GM13977 (cell line): ENCODE measurements around the gene PLEKHA1.

Experiments
- DNase-seq: peaks from one replicate; pipeline ENCODE4 v3.0.0; 2012; ENCODE audit warnings: low spot score
- CTCF ChIP-seq: IDR thresholded peaks from 2 replicates; pipeline ENCODE4 v1.5.1; 2012; ENCODE audit warnings: mild to moderate bottlenecking, control low read depth; ENCODE audit not compliant: insufficient read depth; ENCODE audit errors: extremely low read depth, missing control alignments
- in situ Hi-C: fragments of 300-500 bp; cut with MboI; formaldehyde crosslinking; loops from one replicate; pipeline ENCODE4 v1.12.0; 2022; ENCODE audit warnings: low sequenced_read_pairs, low pct_unique_long_range_greater_than_20kb, mixed read lengths, inconsistent platforms; ENCODE audit not compliant: unreplicated experiment

PLEKHA1 gene

GRCh38 chr10:122445469-122445868, 71.0 kb downstream of the PLEKHA1 start:
- DNase-seq = no peak
- in situ Hi-C loops = loop anchor here (25.0 kb wide), 1 partner anchor 108 kb away; no protein-coding TSS in a partner anchor
- no peak for TF ChIP-seq CTCF

GRCh38 chr10:122445904-122446303, 71.4 kb downstream of the PLEKHA1 start:
- DNase-seq = no peak
- no peak for TF ChIP-seq CTCF
- in situ Hi-C loops = loop anchor here (25.0 kb wide), 1 partner anchor 109 kb away; no protein-coding TSS in a partner anchor

DNA sequence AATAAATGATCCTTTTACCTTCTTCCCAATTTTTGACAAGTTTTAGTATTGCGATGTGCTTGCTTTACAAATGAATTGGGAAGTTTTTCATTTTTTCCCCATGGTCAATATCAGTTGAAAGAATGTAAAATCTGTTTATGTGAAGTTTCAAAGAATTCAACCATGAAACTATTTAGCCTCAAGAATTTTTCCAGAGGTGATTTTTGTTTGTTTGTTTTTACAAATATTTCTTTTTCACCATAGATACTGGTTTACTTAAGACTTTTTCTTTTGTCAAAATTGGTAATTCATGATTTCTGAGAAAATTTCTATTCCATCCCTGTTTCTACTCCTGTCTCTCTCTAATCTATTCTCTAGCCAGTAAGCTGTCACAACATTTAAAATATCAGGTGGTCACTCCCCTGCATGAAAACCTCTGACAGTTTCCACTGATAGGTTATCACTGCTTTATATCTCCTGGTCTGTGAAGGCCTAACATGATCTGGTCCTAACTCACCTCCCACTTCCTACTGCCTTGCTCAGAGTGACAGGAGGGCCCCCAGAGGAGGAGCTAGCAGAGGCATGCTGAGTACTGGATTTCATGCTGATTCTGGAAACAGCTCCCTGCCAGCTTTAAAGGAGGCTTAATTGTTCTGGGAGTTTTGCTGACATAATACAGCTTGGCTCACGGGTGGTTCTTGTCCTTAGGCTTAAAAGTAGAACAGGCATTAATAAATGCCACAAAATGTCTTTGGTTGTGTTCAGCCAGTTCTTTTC, 72.3 kb downstream of the PLEKHA1 start:
- DNase-seq = no peak
- in situ Hi-C loops = loop anchor here (25.0 kb wide), 1 partner anchor 110 kb away; no protein-coding TSS in a partner anchor

DNA sequence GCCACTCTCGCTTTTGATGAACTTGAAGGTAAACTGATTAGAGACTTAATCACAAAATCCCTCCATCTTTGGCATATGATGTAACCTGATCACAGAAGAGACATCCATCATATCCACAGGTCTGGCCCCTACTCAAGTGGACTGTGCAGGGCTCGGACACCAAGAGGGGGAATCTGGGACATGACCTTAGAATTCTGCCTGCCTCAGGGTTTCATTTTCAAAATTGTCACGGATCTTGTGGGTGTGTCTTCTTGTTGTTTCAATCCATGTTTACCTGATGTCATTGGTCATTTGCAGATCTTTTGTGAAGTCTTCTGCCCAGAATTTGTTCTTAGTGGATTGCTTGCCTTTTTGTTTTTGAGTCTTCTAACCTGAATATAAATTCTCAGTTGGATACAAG, 74.1 kb downstream of the PLEKHA1 start:
- in situ Hi-C loops = loop anchor here (25.0 kb wide), 1 partner anchor 111 kb away; no protein-coding TSS in a partner anchor
- no peak for TF ChIP-seq CTCF
- no peak for DNase-seq

More for the DNA sequence above, 72.3 kb downstream of the PLEKHA1 start:
- TF ChIP-seq CTCF = no peak

GRCh38 chr10:122449153-122449552, 74.6 kb downstream of the PLEKHA1 start:
- in situ Hi-C loops = loop anchor here (25.0 kb wide), 1 partner anchor 112 kb away; no protein-coding TSS in a partner anchor
- no peak for TF ChIP-seq CTCF
- no peak for DNase-seq

- DNase-seq = no peak
- TF ChIP-seq CTCF = no peak
- in situ Hi-C loops = no loop called here
These were observed 76.0 kb downstream of the PLEKHA1 start for GRCh38 chr10:122450353-122450990.
